GM12878 (cell line): ENCODE results near the gene SORCS2. TPM values are rescaled to one million over a fixed set of nuclear protein-coding genes. Genes with fewer than 3 reads are reported as not detected.

Experiments used
- ATAC-seq: fragments of 200-7000 bp; cut with Tn5 transposase; 3 replicates; pipeline ENCODE4 v1.9.1; 2020; ENCODE audit warnings: mild to moderate bottlenecking, moderate library complexity
- BruUV-seq: library from RNA; stranded (reverse); fragments of 400-500 nt; replicated peaks from 2 replicates; lab custom pipeline; 2021; lab: Mats Ljungman, UMichigan
- CTCF ChIA-PET: fragments of 300-600 bp; sonication (Branson Sonifier 250); formaldehyde crosslinking; extraction: SDS; loops from one replicate; lab custom pipeline; 2021; ENCODE audit warnings: inconsistent platforms; lab: Yijun Ruan, JAX
- POLR2A ChIA-PET: fragments of 350-600 bp; formaldehyde crosslinking; extraction: SDS; loops from one replicate; lab custom pipeline; 2021; ENCODE audit warnings: inconsistent platforms; lab: Charles Lee
- RAD21 ChIA-PET: fragments of 300-600 bp; sonication (Branson Sonifier 250); formaldehyde crosslinking; loops from one replicate; lab custom pipeline; 2023; ENCODE audit warnings: antibody characterized with exemption; ENCODE audit not compliant: unreplicated experiment; lab: Charles Lee
- SMC1A ChIA-PET: fragments of 300-600 bp; sonication (Branson Sonifier 250); formaldehyde crosslinking; loops from one replicate; lab custom pipeline; 2023; ENCODE audit not compliant: unreplicated experiment, uncharacterized antibody; lab: Charles Lee
- DNase-seq: peaks from one replicate; pipeline ENCODE4 v3.0.0-alpha.2; 2011; ENCODE audit warnings: low read depth, low spot score
- FAIRE-seq: peaks from 3 replicates; lab custom pipeline; 2011; peaks lifted over from hg19 to GRCh38; lab: Jason Lieb, UNC
- H2AFZ ChIP-seq: 2 replicates; pipeline ENCODE4 v1.6.0; 2011; ENCODE audit warnings: low read depth, low read length, control low read depth; ENCODE audit not compliant: control insufficient read depth
- H3K27ac ChIP-seq: 2 replicates; pipeline ENCODE4 v1.5.1; 2011; ENCODE audit warnings: control low read depth; ENCODE audit not compliant: control insufficient read depth, insufficient read depth
- H3K27me3 ChIP-seq, 2 experiments: replicated peaks in 1 of 2; 2 replicates each; pipeline versions ENCODE4 v1.6.0 to v1.6.1; 2011; ENCODE audit warnings: low read length in 1 of 2; ENCODE audit not compliant: control insufficient read depth in 2 of 2, insufficient read depth in 2 of 2
- H3K36me3 ChIP-seq, 2 experiments: 2 replicates each; pipeline ENCODE4 v1.5.1; 2011; ENCODE audit warnings: low read length in 1 of 2; ENCODE audit not compliant: control insufficient read depth in 2 of 2, insufficient read depth in 2 of 2
- H3K4me1 ChIP-seq: 2 replicates; pipeline ENCODE4 v1.6.1; 2011; ENCODE audit warnings: mild to moderate bottlenecking, low read length, moderate library complexity, mixed read lengths; ENCODE audit not compliant: control insufficient read depth, insufficient read depth
- H3K4me2 ChIP-seq: 2 replicates; pipeline ENCODE4 v1.6.0; 2011; ENCODE audit warnings: control low read depth; ENCODE audit not compliant: control insufficient read depth, insufficient read depth
- H3K4me3 ChIP-seq: fragments of 200-600 bp; sonication (generic); 2 replicates; pipeline ENCODE4 v1.5.1; 2016
- H3K79me2 ChIP-seq: 2 replicates; pipeline ENCODE4 v1.6.0; 2011; ENCODE audit warnings: low read length; ENCODE audit not compliant: control insufficient read depth, insufficient read depth
- H3K9ac ChIP-seq: 2 replicates; pipeline ENCODE4 v1.8.0; 2011; ENCODE audit warnings: low read length, control low read depth, mixed read lengths; ENCODE audit not compliant: control insufficient read depth, insufficient read depth
- H3K9me3 ChIP-seq: replicated peaks from 3 replicates; pipeline ENCODE4 v1.5.1; 2011; ENCODE audit warnings: mild to moderate bottlenecking, low read length; ENCODE audit not compliant: control insufficient read depth, insufficient read depth
- H4K20me1 ChIP-seq: 2 replicates; pipeline ENCODE4 v1.6.0; 2011; ENCODE audit not compliant: control insufficient read depth, insufficient read depth
- BRCA1 ChIP-seq: IDR thresholded peaks from 2 replicates; pipeline ENCODE4 v1.6.1; 2011; ENCODE audit warnings: low read depth, low read length, improper control_type of control experiment
- CREM ChIP-seq: IDR thresholded peaks from 2 replicates; pipeline ENCODE4 v1.6.1; 2014; ENCODE audit warnings: antibody characterized with exemption, low read depth
- GATAD2B ChIP-seq: fragments of 450-650 bp; conservative IDR thresholded peaks from 2 replicates; pipeline ENCODE4 v1.6.1; 2017; ENCODE audit warnings: low read depth, mild to moderate bottlenecking, moderate library complexity
- HDAC2 ChIP-seq: fragments of 200-600 bp; sonication (generic); IDR thresholded peaks from 2 replicates; pipeline ENCODE4 v1.6.1; 2017
- KAT2A ChIP-seq: conservative IDR thresholded peaks from 2 replicates; pipeline ENCODE4 v1.6.1; 2011; ENCODE audit warnings: low read depth, low read length; ENCODE audit not compliant: control insufficient read depth
- MYC ChIP-seq: IDR thresholded peaks from 2 replicates; pipeline ENCODE4 v1.6.1; 2011; ENCODE audit warnings: mild to moderate bottlenecking, low read length, moderate library complexity, inconsistent platforms; ENCODE audit not compliant: insufficient read depth, insufficient replicate concordance, insufficient read length, severe bottlenecking
- NBN ChIP-seq: fragments of 450-650 bp; IDR thresholded peaks from 2 replicates; pipeline ENCODE4 v1.6.1; 2016
- POU2F2 ChIP-seq: IDR thresholded peaks from 3 replicates; pipeline ENCODE4 v1.6.1; 2011; ENCODE audit warnings: low read depth, mild to moderate bottlenecking, low read length, borderline replicate concordance
- TCF3 ChIP-seq: IDR thresholded peaks from 2 replicates; pipeline ENCODE4 v1.6.1; 2012; ENCODE audit warnings: low read depth, mild to moderate bottlenecking, low read length, borderline replicate concordance; ENCODE audit not compliant: insufficient read depth
- WGBS: methylation state at CpG from one replicate; pipeline ENCODE4 v1.1.6; 2016; ENCODE audit warnings: low lambda C conversion rate; ENCODE audit not compliant: insufficient replicate concordance, insufficient coverage; ENCODE audit errors: missing lambda C conversion rate; 5-methylcytosine and 5-hydroxymethylcytosine counted together
- in situ Hi-C: fragments of 300-500 bp; cut with MboI; formaldehyde crosslinking; loops from 9 replicates; pipeline ENCODE4 v1.14.3; 2018; ENCODE audit warnings: mixed read lengths
- intact Hi-C: fragments of 100-400 bp; cut with micrococcal nuclease; formaldehyde crosslinking; loops from one replicate; pipeline ENCODE4 v1.14.2; 2022; ENCODE audit not compliant: unreplicated experiment
- polyA plus RNA-seq, 11 experiments: library from polyadenylated mRNA; depleted of rRNA in 4 of 11; unstranded in 6 of 11; stranded (reverse) in 5 of 11; fragments of >200 nt; fragmentation: Nextera tagmentation in 4 of 11; fragmentation: Illumina TruSeq in 1 of 11; extraction: Ambion mirVana in 4 of 11; extraction: Trizol in 1 of 11; gene quantifications; 1 replicate in 1 of 11; 2 replicates in 10 of 11; pipeline versions ENCODE4 v1.2.1 to v1.2.3, GENCODE V29; 2011 to 2016; ENCODE audit warnings: inconsistent platforms in 2 of 11, missing spikeins in 2 of 11, low read depth in 1 of 11
- total RNA-seq, 4 experiments: library from RNA; depleted of rRNA in 3 of 4; stranded (reverse); fragments of >200 nt in 3 of 4; fragmentation: Illumina TruSeq in 1 of 4; extraction: Trizol in 1 of 4; gene quantifications; 2 replicates each; pipeline versions ENCODE4 v1.2.1 to v1.2.3, GENCODE V29; 2013 to 2021
- TF ChIP-seq, protein P1 (sequence below): fragments of 450-650 bp; IDR thresholded peaks from 2 replicates; pipeline ENCODE4 v1.6.1; 2017; ENCODE audit warnings: mild to moderate bottlenecking
- TF ChIP-seq, protein P2 (sequence below), 3 experiments: IDR thresholded peaks in 2 of 3; conservative IDR thresholded peaks in 1 of 3; 2 replicates each; pipeline ENCODE4 v1.5.1; 2011; ENCODE audit warnings: low read depth in 3 of 3, low read length in 3 of 3, mild to moderate bottlenecking in 3 of 3, control low read depth in 2 of 3, moderate library complexity in 2 of 3, inconsistent platforms in 1 of 3, mixed read lengths in 1 of 3; ENCODE audit not compliant: control insufficient read depth in 2 of 3, insufficient read depth in 1 of 3; ENCODE audit errors: extremely low read depth in 1 of 3
- TF ChIP-seq, protein P3 (sequence below): fragments of 450-650 bp; IDR thresholded peaks from 2 replicates; pipeline ENCODE4 v1.6.1; 2018; ENCODE audit warnings: mild to moderate bottlenecking, low read depth, moderate library complexity; ENCODE audit not compliant: partially characterized antibody

Gene SORCS2
- total and polyA plus RNA-seq, 10 of the 15 experiments (the other 5 are each of a cell fraction or from before 2014, with no cell fraction given), result 0.01 to 0.15 (median 0.05) TPM; not detected in 5

DNA sequence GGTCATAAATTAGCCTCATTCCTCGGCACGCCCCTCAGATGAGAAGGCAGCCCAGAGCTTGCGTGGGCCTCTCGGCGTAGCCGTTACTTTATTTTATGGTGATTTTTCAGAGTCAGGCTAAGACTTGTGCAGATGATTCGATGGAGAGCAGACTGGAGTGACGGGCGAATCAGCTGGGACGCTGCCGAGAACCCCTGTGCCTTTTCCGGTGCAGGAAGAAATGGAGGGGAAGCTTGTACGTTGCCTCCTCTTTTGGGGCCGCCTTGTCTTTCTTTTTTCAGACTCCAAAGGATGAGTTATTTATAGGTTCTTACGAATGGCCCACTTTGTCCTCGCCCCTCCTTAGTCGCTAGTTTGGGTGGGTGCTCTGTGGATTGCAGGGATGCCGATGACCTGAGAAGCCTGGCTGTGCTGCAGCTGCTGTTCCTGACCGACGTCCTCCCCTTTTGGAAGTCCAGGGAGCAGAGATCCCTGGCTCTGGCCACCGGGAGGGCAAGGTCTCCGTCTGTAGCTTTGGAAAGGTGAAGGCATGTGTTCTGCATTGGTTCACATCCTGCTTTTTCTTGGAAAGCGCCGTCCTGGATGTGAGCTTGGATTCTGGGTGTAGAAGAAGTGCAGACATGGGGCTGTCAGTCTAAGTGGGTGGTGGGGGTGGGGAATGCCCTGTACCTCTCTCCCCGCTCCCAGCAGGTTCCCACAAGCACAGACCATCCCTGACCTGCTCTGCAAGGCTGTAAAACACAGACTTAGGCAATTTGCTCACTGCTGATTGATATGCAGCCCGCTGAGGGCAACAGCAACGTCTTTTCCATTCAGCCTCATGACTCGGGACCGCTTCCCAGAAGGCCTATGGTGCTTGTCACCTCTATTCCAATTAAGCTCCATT lies 9.3 kb downstream of the SORCS2 start (continued):
- TF ChIP-seq GATAD2B (no peak), NBN (no peak), MYC (no peak)
- TF ChIP-seq, protein P1, sequence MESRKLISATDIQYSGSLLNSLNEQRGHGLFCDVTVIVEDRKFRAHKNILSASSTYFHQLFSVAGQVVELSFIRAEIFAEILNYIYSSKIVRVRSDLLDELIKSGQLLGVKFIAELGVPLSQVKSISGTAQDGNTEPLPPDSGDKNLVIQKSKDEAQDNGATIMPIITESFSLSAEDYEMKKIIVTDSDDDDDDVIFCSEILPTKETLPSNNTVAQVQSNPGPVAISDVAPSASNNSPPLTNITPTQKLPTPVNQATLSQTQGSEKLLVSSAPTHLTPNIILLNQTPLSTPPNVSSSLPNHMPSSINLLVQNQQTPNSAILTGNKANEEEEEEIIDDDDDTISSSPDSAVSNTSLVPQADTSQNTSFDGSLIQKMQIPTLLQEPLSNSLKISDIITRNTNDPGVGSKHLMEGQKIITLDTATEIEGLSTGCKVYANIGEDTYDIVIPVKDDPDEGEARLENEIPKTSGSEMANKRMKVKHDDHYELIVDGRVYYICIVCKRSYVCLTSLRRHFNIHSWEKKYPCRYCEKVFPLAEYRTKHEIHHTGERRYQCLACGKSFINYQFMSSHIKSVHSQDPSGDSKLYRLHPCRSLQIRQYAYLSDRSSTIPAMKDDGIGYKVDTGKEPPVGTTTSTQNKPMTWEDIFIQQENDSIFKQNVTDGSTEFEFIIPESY, result no peak

DNA sequence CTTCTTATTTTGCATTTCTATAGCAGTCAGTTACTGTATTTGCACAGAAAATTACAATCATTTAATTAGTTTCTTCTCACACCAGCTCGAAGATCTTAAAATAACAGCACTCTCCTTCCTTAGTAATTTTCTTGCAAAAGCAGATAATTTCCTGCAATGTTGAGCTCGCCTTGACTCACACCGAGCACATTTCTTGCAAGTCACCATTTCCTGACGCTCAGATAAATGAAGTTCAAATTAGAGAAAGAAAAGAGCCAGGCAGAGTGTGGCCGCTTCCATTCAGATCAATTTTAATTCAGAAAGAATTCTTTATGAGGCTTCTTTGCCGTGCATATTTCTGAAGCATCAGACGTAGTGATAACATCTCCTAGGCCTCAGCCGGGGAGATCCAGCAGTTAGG lies 10.1 kb downstream of the SORCS2 start:
- BruUV-seq, result no TSS peak
- no peaks in the 10 kb centered on the region for H4K20me1 ChIP-seq
- DNase-seq (no peak), ATAC-seq (no peak), FAIRE-seq (no peak)
- peaks cover 0 to 5% of the 10 kb centered on the region in 2 experiments; a peak in 2 of 4 replicates for H3K27me3 ChIP-seq
- H3K27ac ChIP-seq, result no peak overlapping the region
- H2AFZ ChIP-seq, result no peak overlapping the region
- POLR2A ChIA-PET, result no interaction called here
- CTCF ChIA-PET, result interaction anchor here (0.6 kb wide), 1 partner anchor 20 kb away, joined by 3 read pairs; no protein-coding TSS in a partner anchor
- SMC1A ChIA-PET, result no interaction called here
- whole genome bisulfite sequencing, result 12% methylated on average over 8 of the region's 8 CpGs
- TF ChIP-seq KAT2A (no peak), POU2F2 (no peak), TCF3 (no peak), BRCA1 (no peak), CREM (no peak), HDAC2 (no peak)
- TF ChIP-seq, protein P2, sequence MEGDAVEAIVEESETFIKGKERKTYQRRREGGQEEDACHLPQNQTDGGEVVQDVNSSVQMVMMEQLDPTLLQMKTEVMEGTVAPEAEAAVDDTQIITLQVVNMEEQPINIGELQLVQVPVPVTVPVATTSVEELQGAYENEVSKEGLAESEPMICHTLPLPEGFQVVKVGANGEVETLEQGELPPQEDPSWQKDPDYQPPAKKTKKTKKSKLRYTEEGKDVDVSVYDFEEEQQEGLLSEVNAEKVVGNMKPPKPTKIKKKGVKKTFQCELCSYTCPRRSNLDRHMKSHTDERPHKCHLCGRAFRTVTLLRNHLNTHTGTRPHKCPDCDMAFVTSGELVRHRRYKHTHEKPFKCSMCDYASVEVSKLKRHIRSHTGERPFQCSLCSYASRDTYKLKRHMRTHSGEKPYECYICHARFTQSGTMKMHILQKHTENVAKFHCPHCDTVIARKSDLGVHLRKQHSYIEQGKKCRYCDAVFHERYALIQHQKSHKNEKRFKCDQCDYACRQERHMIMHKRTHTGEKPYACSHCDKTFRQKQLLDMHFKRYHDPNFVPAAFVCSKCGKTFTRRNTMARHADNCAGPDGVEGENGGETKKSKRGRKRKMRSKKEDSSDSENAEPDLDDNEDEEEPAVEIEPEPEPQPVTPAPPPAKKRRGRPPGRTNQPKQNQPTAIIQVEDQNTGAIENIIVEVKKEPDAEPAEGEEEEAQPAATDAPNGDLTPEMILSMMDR (IDR thresholded peaks at IDR 0.05 in 2 of 3, conservative IDR thresholded peaks at IDR 0.05 in 1 of 3; ENCODE audit: control insufficient read depth in 2 of 3, extremely low read depth in 1 of 3, insufficient read depth in 1 of 3, low read depth in 3 of 3, low read length in 3 of 3), result no peak
- TF ChIP-seq, protein P3, sequence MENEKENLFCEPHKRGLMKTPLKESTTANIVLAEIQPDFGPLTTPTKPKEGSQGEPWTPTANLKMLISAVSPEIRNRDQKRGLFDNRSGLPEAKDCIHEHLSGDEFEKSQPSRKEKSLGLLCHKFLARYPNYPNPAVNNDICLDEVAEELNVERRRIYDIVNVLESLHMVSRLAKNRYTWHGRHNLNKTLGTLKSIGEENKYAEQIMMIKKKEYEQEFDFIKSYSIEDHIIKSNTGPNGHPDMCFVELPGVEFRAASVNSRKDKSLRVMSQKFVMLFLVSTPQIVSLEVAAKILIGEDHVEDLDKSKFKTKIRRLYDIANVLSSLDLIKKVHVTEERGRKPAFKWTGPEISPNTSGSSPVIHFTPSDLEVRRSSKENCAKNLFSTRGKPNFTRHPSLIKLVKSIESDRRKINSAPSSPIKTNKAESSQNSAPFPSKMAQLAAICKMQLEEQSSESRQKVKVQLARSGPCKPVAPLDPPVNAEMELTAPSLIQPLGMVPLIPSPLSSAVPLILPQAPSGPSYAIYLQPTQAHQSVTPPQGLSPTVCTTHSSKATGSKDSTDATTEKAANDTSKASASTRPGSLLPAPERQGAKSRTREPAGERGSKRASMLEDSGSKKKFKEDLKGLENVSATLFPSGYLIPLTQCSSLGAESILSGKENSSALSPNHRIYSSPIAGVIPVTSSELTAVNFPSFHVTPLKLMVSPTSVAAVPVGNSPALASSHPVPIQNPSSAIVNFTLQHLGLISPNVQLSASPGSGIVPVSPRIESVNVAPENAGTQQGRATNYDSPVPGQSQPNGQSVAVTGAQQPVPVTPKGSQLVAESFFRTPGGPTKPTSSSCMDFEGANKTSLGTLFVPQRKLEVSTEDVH, result no peak
- in situ Hi-C loops (no loop called here), intact Hi-C loops (no loop called here)
- H3K36me3 ChIP-seq, result no peaks in the 10 kb centered on the region
- no peak overlapping the region for H3K4me3 ChIP-seq
- no peaks in the 10 kb centered on the region for H3K9me3 ChIP-seq
- no peak overlapping the region for H3K4me2 ChIP-seq
- no peaks in the 10 kb centered on the region for H3K79me2 ChIP-seq
- no peaks in the 10 kb centered on the region for H3K4me1 ChIP-seq
- RAD21 ChIA-PET, result no interaction called here
- no peak overlapping the region for H3K9ac ChIP-seq
